ENCODE measurements around the gene ZP4. TPM values are rescaled to one million over a fixed set of nuclear protein-coding genes. Genes with fewer than 3 reads are reported as not detected.
"Not testable (repeated sequence)": the region's sequence is repeated elsewhere in the genome, so short reads cannot be mapped to it uniquely, and the experiment has no call there.

ZP4 gene
- total RNA-seq, 1 donor from 2014 or later, result not detected

DNA sequence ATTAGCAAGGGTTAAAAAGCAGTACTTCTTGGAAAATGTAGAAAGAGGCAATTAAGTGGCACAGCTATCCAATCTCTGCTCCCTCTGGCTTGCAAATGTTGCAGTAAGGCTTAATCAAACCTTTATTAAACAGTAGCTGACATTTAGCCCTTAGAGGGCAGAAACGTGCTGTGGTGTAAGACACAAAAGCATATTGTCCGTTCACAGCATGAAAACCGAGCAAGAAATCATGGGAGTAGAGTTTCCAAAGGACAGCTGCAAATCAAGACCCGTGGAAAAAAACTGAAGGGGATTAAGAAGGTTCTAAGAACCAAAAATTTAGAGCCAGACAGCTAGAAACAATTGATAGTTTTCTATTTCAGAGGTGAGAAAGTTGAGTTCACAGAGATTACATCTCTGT lies 13.1 kb downstream of the ZP4 start:
- intact Hi-C loops (cut with micrococcal nuclease), result no loop called here

DNA sequence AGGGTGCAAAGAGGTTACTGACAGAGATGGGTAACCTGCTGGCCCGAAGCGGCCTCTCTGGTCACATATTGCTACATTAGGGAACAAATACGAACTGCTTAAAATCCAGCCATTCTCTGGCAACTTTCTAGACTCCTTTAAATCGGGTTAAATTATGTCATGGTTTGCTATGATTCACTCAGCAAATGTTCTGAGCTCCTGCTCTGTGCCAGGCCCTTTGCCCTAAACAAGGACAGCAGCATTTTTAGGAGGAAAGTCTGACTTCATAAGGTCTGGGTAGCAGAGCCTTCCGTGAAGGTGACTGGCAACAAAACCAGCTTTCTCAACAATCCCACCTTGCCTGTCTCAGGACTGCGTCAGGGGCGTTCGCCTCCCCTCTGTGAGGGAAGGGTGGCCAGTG lies 15.4 kb downstream of the ZP4 start:
- intact Hi-C loops (cut with micrococcal nuclease), result no loop called here

- intact Hi-C loops (cut with micrococcal nuclease), result no loop called here
Observed at GRCh38 chr1:237873487-237874211, 17.1 kb downstream of the ZP4 start.

GRCh38 chr1:237868817-237869600 lies 21.7 kb downstream of the ZP4 start:
- intact Hi-C loops (cut with micrococcal nuclease), result no loop called here

DNA sequence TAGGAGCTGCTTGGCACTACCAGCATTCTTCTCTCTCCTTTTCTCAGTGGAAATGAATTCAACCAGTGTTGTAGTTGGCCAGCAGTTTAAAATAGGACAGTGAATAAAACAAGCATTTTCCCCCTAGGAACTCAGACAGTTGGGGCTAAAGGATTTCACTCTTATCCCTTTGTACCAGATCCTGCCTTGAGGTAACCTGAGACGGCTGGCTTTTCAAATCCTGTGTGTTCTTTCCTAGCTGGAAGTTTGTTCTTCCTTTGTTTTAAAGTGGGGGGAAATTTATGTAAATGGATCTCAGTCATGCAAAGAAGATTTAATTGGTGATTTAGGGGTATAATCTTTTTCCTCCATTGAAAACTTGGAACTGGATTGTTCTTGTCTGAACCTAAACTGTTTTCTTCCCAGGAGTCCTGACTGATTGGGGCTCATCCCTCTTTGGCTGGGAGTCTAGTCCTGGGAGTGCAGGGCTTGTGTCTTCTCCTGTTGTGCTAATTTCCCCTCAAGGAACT lies 23.3 kb downstream of the ZP4 start:
- intact Hi-C loops (cut with micrococcal nuclease), result no loop called here

- intact Hi-C loops (cut with micrococcal nuclease), result no loop called here
Observed at GRCh38 chr1:237864338-237865244, 26.1 kb downstream of the ZP4 start.

DNA sequence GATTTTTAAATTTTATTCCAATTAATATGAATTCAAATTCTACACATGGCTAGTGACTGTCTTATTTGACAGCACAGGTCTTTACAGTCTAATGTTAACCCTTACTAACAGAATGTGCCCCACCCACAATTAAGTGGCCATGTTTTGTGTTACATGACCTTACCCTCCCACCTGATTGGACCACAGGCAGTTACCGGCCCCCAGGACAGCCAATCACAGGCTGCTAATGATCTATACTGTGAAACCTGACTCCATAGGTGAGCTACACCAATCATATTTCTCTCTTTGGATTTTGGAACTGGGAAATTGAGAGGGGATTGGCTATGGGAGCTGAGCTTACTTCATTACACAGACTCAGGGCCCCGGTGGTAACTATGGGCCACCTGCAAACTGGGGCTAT lies 27.5 kb downstream of the ZP4 start:
- intact Hi-C loops (cut with micrococcal nuclease), result no loop called here

- intact Hi-C loops (cut with micrococcal nuclease), result no loop called here
Observed at GRCh38 chr1:237861944-237862343, 28.8 kb downstream of the ZP4 start.

- intact Hi-C loops (cut with micrococcal nuclease), result no loop called here
Observed at GRCh38 chr1:237858992-237859391, 31.7 kb downstream of the ZP4 start.

GRCh38 chr1:237857455-237857854 lies 33.3 kb downstream of the ZP4 start:
- intact Hi-C loops (cut with micrococcal nuclease), result no loop called here

DNA sequence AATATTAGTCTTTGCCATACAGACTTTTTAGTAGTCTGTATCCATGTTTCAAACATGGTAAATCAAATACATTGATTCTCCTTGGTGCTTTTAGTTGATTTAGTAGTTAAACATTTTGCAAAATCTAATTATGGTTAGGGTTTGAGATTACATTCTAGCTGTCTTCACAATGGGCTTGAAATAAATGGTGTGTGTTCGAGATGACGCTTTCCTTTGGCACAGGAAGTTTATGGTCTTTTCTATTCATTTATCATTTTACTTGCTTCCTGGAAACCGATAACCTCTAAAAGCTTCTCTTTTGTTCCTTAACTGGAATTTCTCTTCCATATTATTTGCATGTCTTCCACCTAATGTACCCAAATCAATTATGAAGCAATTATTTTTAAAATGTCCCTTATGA lies 38.4 kb downstream of the ZP4 start:
- intact Hi-C loops (cut with micrococcal nuclease), result no loop called here

DNA sequence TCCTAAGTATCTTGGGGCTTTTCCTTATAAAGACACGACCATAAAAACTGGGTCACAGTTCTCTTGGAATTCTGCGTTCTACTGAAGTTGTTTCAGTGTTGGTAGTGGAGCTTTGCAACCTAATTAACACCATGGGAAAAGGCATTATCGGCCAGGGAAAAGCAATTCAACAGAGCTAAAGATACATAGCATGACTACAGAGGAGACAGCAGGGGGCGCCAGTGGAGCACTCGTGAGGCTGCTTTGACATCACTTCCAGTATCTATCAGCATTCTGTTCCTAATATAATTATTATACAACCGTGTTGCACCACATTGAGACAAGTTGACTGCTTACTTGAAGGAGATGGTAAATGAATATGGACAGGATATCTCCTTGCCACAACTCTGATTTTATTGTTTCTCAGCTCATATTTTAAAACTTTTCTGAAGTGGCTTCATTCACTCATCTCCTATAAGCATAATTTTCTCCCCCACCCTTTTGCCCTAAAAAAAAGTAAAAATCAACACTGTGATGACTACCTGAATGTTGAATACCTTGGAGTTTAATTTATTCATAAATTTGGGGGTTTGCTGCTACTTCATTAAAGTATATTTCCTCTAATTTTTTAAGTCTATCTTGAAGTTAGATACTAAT lies 39.4 kb downstream of the ZP4 start:
- intact Hi-C loops (cut with micrococcal nuclease), result no loop called here

GRCh38 chr1:237843516-237843915 lies 47.2 kb downstream of the ZP4 start:
- intact Hi-C loops (cut with micrococcal nuclease), result not testable (repeated sequence)

DNA sequence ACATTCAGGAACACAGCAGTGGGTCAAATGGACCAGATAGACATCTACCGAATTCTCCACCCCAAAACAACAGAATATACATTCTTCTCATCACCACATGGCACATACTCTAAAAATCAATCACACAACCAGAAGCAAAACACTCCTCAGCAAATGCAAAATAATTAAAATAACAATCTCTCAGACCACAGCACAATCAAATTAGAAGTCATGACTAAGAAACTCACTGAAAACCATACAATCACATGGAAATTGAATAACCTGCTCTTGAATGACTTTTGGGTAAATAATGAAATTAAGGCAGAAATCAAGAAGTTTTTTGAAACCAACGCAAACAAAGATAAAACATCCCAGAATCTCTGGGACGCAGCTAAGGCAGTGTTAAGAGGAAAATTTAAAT lies 49.2 kb downstream of the ZP4 start:
- intact Hi-C loops (cut with micrococcal nuclease), result no loop called here

DNA sequence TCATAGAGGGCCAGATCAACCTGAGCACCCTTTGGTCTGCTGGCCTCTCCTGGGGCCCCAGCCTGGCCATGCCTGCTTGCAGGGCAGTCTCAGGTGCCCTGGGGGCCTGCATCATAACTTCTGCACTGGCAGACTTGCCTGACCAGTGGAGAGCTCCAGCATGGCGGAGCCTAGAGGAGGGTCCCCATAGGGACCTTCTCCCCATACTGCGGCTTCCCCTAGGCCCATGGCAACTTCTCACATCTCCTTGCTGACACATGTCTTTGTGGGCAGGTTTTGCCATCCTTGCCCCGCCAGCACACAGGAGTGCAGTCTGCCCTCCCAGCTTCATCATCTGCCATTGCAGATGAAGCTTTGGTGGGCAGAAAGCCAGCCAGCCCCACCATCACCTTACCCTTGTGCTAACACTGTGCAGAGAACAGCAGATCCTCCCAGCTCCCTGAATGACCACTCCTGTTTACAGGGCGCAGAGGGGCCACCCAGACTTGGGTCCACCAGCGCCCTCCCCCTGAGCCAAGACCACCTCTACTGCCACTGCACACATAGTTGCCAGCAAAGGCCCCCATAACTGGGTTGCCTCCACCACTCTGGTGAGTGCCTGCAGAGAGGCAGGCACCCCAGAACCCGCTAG lies 51.7 kb downstream of the ZP4 start:
- intact Hi-C loops (cut with micrococcal nuclease), result no loop called here

- intact Hi-C loops (cut with micrococcal nuclease), result no loop called here
Observed at GRCh38 chr1:237838320-237838719, 52.4 kb downstream of the ZP4 start.

GRCh38 chr1:237834461-237834860 lies 56.3 kb downstream of the ZP4 start:
- intact Hi-C loops (cut with micrococcal nuclease), result no loop called here

DNA sequence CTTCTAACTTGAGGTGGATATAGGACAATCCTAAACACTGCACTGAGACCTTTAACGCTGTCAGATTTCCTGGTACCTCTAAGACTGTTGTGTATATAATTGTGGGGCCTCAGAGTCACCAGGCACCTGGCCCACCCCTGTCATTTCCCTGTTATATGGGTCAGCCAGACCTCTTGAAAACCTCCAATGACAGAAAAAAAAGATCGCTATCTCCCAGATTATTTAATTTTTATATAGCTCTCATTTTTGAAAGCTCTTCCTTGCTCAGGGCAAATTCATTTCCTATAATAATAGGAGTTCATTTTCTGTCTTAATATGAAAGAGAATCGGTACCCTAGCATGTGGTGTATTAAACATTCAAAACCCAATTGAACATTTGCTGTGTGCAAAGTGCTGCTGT lies 56.7 kb downstream of the ZP4 start:
- intact Hi-C loops (cut with micrococcal nuclease), result no loop called here

DNA sequence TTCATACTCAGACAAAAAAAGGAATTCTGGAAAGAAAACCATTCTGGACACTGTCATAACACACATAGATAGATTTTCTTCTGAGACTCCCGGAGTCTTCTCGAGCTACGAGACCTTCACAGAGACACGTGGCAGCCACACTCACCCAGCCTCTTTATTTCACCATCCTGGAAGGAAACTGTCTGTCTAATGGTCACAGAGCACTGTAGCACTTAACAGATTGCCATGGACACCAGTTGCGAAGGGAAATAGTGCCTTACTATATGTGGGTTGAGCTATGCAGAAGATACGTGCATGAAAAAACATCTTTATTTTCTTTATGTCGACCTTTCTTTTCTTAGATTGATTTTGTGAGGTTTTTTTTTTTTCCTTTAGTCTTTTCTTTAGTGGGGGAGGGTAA lies 57.9 kb downstream of the ZP4 start:
- intact Hi-C loops (cut with micrococcal nuclease), result no loop called here

All from T-helper 1 cell treated with Interleukin-12 subunit alpha and Interleukin-12 subunit beta and Interleukin-4 antibody, amounts not matched to agents 30 ng/mL and 1 ng/mL, for 36 hours (primary cell).